ENCODE results near the gene SLC4A2. TPM values are rescaled to one million over a fixed set of nuclear protein-coding genes. Genes with fewer than 3 reads are reported as not detected.

Gene SLC4A2
- total and polyA plus RNA-seq, 2 of the 8 experiments (the other 6 are each of a cell fraction or from before 2014, with no cell fraction given): 72.6 to 147 TPM

DNA sequence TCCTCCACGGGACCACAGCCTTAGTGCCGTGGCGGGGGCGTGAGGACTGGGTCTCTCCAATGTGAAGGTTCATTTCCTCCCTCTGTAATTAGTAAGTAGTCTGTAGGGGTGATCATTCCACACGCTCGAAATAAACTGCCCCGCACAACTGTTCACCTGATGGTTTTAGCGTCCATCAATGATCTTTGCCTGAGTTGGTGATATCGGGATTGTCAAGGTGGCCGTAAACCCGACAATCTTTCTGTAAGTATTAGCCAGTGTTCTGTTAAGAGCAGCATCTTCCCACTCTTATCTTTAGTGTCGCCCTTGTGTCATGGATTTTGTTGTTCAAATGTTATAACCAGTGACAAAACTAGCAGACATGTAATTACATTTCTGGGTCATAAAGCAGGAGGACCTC is 44.6 kb downstream of the SLC4A2 start:
- no peak overlapping the region for H4K5ac ChIP-seq (ENCODE audit: insufficient read length, low read depth, low read length)
- H2BK20ac ChIP-seq (ENCODE audit: low read length): peak overlapping the region; percentile 73; the same call in 1 of the 2 replicates
- H3K79me1 ChIP-seq (ENCODE audit: low read depth, low read length): peaks cover 12% of the 10 kb centered on the region
- H4K91ac ChIP-seq (replicated peaks; ENCODE audit: insufficient read length, low read length): peak overlapping the region; percentile 32
- H3K4me1 ChIP-seq (replicated peaks in 1 of 4; ENCODE audit: control insufficient read depth in 3 of 4, insufficient read depth in 4 of 4, low read length in 3 of 4): peaks cover 2 to 31% (median 16%) of the 10 kb centered on the region in 4 experiments
- no peak overlapping the region for H2AFZ ChIP-seq (ENCODE audit: low read length)
- no peak overlapping the region; the same call in 1 of the 2 replicates for H3K18ac ChIP-seq (ENCODE audit: extremely low read depth, low read length)
- H2BK5ac ChIP-seq (ENCODE audit: low read depth, low read length): peak overlapping the region; percentile 89; the same call in 1 of the 2 replicates
- peak overlapping the region; percentile 69; the same call in 1 of the 2 replicates for H2BK12ac ChIP-seq (ENCODE audit: low read depth, low read length)
- ChIA-PET POLR2A (ENCODE audit: partially characterized antibody) (interaction anchor here (0.7 to 1.2 kb wide), 5 partner anchors 9 to 41 kb away, joined by 3 to 5 read pairs (median 4); partner anchors contain the start of gene TMUB1), CTCF (ENCODE audit: partially characterized antibody) (interaction anchor here (0.7 to 22.4 kb wide), 6 partner anchors 8 to 722 kb away, joined by 3 to 448 read pairs (median 6); partner anchors contain the start of genes AGAP3 and TMUB1)
- H3K23ac ChIP-seq (ENCODE audit: insufficient read length): no peak overlapping the region
- H3K9me3 ChIP-seq (ENCODE audit: insufficient read depth in 2 of 2, low read depth in 1 of 2, low read length in 1 of 2): no peaks in the 10 kb centered on the region
- peak overlapping the region in 1 of 4 experiments; percentile 38; a peak in 2 of 8 replicates for H3K4me3 ChIP-seq (ENCODE audit: extremely low read depth in 1 of 4, insufficient read depth in 2 of 4, low read depth in 3 of 4, low read length in 4 of 4)
- WGBS, 2 experiments (ENCODE audit: extremely low coverage in 1 of 2, insufficient coverage in 1 of 2, insufficient read length in 1 of 2, insufficient replicate concordance in 2 of 2, low coverage in 1 of 2, low lambda C conversion rate in 2 of 2, missing lambda C conversion rate in 1 of 2): 70% methylated on average over 12 of the region's 12 CpGs; no CpG with 5 or more reads in 1 of the 2 experiments
- H3K79me2 ChIP-seq (ENCODE audit: control insufficient read depth in 1 of 2, insufficient read depth in 2 of 2, low read length in 2 of 2): peaks cover 0 to 32% of the 10 kb centered on the region in 2 experiments; a peak in 1 of 4 replicates
- DNase-seq (ENCODE audit: low read depth in 1 of 2, low spot score in 2 of 2): no peak
- peaks cover 9 to 32% of the 10 kb centered on the region in 2 experiments for H4K20me1 ChIP-seq (replicated peaks in 1 of 2; ENCODE audit: control insufficient read depth in 1 of 2, insufficient read depth in 2 of 2, low read length in 2 of 2)
- H2BK120ac ChIP-seq (replicated peaks; ENCODE audit: low read depth, low read length): no peak overlapping the region
- no peaks in the 10 kb centered on the region for H3K36me3 ChIP-seq (ENCODE audit: control insufficient read depth in 2 of 4, insufficient read depth in 4 of 4, low read length in 3 of 4)
- H3K23me2 ChIP-seq (ENCODE audit: low read depth, low read length): no peaks in the 10 kb centered on the region; the same call in 1 of the 2 replicates
- TF ChIP-seq, protein P1, sequence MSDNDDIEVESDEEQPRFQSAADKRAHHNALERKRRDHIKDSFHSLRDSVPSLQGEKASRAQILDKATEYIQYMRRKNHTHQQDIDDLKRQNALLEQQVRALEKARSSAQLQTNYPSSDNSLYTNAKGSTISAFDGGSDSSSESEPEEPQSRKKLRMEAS (IDR thresholded peaks at IDR 0.05): no peak
- TF ChIP-seq SP2 (IDR thresholded peaks at IDR 0.05; ENCODE audit: low read length) (no peak), SP1 (IDR thresholded peaks at IDR 0.05; ENCODE audit: low read depth, low read length) (no peak), SIRT6 (IDR thresholded peaks at IDR 0.05; ENCODE audit: low read length) (no peak), BCL11A (IDR thresholded peaks at IDR 0.05; ENCODE audit: low read depth in 2 of 2, low read length in 2 of 2) (no peak), TEAD4 (IDR thresholded peaks at IDR 0.05; ENCODE audit: low read depth, low read length) (no peak)
- no peak overlapping the region; a peak in 1 of 7 replicates for H3K9ac ChIP-seq (replicated peaks in 1 of 4; ENCODE audit: extremely low read depth in 1 of 4, low read depth in 3 of 4, low read length in 3 of 4)
- no peak overlapping the region for H4K8ac ChIP-seq (ENCODE audit: extremely low read depth, insufficient read depth, low read length)
- no peaks in the 10 kb centered on the region for H3K27me3 ChIP-seq (replicated peaks in 1 of 4; ENCODE audit: control insufficient read depth in 3 of 4, extremely low read depth in 1 of 4, insufficient read depth in 3 of 4, low read length in 3 of 4)
- H3K4ac ChIP-seq (replicated peaks; ENCODE audit: insufficient read length, low read depth, low read length): no peak overlapping the region
- H3K14ac ChIP-seq (ENCODE audit: insufficient read length): no peak overlapping the region
- no peak overlapping the region for H3K27ac ChIP-seq (ENCODE audit: low read depth, low read length)
- peak overlapping the region; percentile 17; the same call in 1 of the 2 replicates for H2AK5ac ChIP-seq (ENCODE audit: low read depth, low read length)
- H3K4me2 ChIP-seq (ENCODE audit: insufficient read depth in 1 of 2, low read depth in 2 of 2, low read length in 2 of 2): peak overlapping the region; percentile 58 to 88
- no peak overlapping the region for H3K56ac ChIP-seq (replicated peaks; ENCODE audit: insufficient read length, low read depth, low read length)
- FAIRE-seq: no peak
- no peak overlapping the region for H2BK15ac ChIP-seq (ENCODE audit: low read length)

All from H1 (cell line).